SHP77 treated with DMSO at 0.1 percent for 48 hours (cell line): ENCODE data around the gene UGT1A8.
"Not testable (repeated sequence)": the region's sequence is repeated elsewhere in the genome, so short reads cannot be mapped to it uniquely, and the experiment has no call there.

ENCODE experiments used
- DNase-seq: peaks from one replicate; lab custom pipeline; 2025; lab: John Stamatoyannopoulos, UW

Gene UGT1A8

DNA sequence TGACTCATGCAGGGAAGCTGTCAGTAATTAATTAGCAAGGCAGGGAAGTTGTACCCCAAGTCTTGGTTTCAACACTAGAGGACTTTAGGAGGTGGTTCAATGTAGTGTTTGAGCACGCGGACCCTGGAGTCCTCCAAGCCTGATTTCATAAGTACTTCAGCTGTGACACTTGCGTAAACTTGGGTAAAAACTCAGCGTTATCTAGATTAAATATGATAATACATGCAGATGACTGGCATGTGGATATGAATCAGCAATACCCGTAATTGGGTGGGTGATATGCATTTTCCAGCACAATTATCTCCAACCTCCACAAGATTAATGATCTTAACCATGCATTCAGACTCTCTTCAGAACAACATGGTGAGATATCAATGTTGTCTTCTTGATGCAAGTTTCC lies 69.5 kb downstream of the UGT1A8 start:
- no peak for DNase-seq

DNA sequence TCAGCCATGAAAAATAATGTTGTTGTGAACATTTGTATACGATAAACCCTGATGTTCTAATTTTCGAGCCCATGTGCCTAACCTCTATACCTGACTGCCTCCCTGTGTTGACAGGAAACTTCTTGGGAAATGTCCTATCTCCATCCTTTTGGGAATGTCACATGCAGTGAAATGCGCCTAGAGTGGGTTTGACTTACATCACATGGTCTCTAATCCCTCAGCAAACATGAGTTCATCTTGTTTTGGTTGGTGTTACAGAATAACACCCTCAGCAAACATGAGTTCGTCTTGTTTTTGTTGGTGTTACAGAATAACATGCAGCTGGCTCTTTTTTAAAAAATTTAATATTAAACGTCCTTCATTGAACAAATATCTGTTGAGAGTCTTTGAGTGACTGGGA lies 70.9 kb downstream of the UGT1A8 start:
- DNase-seq = no peak

DNA sequence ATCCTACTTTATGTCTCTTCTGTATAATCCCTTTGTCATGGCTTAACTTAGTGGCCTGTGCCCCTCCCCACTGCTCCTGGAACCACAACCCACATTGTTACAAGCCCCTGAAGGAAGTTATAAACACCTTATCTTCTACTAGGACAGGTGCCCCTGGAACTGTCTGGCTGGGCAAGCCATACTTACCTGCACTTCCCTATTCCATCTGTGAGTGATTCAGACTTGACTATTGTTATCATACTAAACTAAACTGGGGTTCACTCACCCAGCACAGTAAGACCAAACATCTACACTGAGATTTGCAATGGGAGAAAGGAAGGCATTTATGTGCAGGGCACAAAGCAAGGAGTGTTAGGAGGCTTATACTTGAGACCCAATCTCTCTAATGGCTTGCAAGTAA lies 71.6 kb downstream of the UGT1A8 start:
- no peak for DNase-seq

DNA sequence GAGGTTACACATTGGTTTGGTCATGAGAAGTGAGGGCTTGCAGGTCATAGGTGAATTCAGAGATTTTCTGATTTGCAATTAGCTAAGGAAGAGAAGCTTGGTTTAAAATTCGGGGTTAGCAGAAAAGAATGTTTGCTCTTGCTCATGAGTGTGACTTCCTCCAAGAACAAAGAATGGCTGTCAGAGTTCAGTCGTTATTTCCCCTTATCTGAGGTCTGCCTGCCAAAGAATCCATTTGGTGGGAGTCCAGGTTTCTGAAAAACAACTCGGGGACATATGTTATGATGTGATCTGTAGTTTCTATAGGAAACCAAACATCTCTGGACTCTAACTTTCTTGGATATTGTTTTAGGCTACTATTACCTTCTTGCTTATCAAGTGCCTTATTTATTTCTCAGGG lies 72.1 kb downstream of the UGT1A8 start:
- no peak for DNase-seq

DNA sequence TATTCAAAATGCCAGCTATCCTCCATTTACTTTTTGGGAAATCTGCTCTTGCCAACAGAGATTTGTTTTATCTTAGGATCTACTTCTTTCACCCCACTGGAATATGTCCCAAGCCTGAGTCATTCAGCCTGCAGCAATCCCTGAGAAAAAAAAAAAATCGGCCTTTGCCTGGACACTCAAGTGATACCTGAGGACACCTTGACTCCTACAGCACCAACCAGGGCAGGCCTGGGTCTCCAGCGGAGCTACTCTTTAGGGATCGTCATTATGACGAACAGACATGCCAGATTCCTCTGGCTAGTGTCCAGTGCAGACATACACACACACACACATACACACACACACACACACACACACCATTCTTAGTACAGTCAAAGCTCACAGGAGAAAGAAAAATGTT lies 73.0 kb downstream of the UGT1A8 start:
- DNase-seq = no peak

DNA sequence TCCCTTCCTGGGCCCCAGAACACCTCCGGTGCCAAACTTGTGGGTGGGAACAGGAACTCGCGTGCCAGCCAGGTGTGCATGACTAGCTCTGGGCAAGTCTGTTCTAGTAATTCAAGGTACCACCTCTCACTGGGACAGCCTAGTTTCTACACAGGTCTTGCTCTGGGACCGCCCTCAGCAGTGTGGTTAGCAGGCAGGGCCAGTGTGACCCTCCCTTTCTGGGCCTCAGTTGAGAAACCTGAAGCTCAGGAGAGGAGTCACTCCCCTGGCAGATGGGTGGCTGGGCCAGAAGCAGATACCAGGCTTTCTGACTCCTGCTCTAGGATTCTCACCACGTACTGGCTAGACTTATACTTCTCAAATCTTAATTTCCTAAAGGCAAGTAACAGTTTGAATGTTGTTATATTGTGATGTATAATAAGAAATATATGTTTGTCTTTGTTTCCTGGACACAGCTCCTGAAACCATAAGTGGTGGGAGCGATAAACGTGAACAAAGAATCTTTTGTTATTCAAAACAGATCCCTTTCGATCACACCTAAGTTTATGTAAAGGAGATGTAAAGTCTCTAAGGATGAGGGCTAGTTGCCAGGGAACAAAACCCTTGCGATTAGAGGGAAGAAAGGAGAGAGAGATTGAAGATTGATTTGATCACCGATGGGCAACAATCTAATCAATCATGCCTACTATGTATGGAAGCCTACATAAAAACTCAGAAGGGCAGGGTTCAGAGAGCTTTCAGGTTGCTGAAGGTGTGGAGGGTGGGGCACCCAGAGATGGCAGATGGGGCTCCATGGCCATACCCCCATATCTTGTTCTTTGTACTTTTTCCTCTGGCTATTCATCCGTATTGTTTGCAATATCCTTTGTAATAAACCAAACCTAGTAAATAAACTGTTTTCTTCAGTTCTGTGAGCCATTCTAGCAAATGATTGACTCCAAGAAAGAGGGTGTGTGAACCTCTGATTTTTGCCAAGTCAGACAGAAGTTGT lies 74.3 kb downstream of the UGT1A8 start:
- no peak for DNase-seq

DNA sequence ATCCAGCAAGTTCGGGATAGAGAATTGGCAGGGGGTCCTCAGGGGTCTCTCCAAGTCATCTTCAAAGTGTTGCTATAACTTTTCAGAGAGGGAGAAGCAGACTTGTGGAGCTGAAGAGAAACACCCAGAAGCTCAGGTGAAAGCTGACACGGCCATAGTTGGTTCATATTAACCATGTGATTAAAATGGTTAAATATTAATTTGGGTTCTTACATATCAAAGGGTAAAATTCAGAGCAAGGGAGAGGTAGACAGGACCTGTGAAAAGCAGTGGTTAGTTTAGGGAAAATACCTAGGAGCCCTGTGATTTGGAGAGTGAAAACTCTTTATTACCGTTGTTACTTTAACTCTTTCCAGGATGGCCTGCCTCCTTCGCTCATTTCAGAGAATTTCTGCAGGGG lies 75.2 kb downstream of the UGT1A8 start, which contains the start of gene UGT1A6:
TSS of gene UGT1A6 (plus strand) at position 243 of the 400 bp plus-strand sequence. CDS start at position 358, 115 bp downstream.
- no peak for DNase-seq

DNA sequence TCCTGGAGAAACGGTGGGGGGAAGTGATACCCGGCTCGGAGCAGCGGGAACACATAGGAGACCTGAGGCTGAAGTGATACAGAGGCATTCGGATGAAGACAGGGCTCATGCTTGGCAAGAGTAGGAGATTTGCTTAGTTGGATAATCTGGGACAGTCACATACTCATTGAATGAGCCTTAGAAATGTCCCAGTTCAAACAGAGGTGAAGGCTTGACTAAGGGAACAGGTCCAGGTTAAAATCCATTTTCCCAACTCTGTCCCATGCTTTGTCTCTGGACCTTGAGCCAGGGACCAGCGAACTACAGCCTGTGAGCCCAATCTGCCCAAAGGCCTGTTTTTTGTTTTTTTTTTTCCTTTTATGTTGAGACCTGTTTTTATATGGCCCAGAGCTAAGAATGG lies 76.5 kb downstream of the UGT1A8 start:
- DNase-seq = no peak

DNA sequence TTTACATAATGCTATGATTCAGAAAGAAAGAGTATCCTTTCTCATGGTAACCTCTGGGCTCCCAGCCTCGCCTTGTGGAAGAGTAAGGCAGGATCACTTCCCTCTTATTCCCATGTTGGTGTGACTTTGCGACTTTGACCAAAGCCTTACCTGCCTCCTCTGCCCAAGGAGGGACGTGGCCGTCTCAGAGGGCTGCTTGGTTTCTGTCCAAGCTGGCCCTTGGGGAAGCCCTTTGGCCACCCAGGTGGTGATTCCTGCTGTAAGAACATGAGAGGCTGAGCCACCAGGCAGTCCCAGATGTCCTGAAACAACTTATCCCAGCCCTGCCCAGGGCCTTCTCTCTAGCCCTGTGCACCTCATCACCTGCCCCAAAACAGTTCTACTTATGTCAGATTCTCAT lies 81.3 kb downstream of the UGT1A8 start:
- no peak for DNase-seq

DNA sequence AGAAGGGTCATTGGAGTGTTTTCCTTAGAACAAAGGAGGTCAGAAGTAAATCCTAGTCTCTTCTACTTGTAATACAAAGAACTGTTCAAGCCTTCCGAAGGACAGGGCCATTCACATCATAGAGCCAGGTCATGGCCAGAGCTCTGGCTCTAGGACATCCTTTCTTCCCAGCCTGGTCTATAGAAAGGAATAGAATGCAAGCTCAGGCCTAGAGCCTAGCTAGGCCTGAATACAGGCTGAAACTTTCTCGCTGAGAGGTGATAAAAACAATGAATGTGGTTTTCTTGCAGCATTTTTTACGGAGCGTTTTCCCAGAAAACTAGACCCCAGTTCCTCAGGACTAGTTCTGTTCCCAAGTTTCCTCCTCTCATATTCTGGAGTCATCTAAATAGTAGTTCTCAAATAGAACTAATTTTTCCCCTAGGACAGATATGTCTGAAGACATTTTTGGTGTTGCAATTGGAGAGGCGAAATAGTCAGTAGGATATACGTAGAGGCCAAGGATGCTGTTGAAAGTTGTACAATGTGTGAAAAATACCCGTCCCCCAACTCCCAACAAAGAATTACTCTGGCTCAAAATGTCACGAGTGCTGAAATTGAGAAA lies 82.1 kb downstream of the UGT1A8 start:
- DNase-seq = no peak

DNA sequence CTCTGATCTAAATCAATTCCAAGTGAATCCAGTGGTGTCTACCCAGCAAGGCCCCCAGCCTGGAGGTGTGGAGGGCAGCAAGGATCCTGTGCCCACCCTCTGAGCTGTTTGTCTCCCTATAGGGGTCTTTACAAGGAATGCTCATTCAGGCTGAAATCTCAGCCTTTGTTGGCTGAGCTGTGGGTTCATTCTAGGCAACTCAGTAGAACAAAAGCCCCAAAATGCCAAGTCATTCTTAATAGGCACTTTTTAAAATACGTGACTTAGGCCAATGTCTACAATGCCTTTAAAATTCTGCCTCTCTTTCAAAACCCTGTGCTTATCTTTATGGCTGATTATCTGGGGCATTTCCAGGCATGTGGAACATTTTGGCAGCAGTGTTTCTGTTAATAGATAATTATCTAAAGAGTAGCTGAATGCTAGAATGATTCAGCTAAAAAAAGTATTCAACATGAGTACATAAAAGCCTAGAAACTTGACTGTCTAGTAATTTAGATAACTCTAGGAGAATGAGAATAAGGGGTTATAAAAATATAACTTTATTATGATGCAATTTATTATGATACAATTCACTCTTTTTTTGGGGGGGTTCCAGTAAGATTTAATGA lies 82.7 kb downstream of the UGT1A8 start:
- DNase-seq = no peak

DNA sequence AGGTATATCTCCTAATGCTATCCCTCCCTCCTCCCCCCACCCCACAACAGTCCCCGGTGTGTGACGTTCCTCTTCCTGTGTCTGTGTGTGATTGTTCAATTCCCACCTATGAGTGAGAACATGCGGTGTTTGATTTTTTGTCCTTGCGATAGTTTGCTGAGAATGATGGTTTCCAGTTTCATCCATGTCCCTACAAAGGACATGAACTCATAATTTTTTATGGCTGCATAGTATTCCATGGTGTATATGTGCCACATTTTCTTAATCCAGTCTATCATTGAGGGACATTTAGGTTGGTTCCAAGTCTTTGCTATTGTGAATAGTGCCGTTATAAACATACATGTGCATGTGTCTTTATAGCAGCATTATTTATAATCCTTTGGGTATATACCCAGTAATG lies 83.4 kb downstream of the UGT1A8 start:
- DNase-seq = not testable (repeated sequence)

DNA sequence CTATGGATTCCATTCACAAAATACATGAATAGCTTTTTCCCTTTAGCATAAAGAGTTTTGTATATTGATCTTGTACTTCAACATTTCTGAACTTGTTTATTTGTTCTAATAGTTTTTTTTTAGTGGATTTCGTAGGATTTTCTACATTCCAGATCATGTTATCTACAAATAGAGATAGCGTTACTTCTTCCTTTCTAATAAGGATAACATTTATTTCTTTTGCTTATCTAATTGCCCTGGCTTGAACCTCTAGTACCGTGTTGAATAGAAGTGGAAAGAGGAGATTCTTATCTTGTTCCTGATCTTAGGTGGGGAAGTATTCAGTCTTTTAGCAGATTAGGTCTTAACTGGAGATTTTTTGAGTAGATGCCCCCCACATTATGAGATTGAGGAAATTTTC lies 84.8 kb downstream of the UGT1A8 start:
- DNase-seq = no peak

DNA sequence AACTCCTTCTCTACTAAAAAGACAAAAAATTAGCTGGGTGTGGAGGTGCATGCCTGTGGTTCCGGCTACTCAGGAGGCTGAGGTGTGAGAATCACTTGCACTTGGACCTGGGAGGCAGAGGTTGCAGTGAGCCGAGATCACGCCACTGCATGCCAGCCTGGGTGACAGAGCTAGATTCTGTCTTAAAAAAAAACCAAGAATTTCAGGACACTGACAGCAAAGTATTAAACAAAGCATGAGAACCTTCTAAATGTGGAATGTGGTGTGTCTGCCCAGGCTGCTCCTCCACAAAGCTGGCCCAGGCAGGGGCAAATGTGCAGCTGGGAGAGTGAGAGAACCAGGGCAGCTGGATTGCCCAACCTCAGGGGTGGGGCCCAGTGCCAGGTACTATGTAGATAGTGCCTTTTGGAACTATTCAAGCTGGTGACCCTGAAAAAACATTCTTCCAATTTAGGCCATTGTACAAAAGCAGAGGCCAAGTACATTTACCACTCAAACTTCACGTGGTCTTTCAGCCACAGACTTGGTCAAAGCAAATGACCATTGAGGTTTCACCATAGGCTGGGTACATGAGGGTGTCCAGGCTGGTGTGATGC lies 88.6 kb downstream of the UGT1A8 start:
- DNase-seq = no peak

DNA sequence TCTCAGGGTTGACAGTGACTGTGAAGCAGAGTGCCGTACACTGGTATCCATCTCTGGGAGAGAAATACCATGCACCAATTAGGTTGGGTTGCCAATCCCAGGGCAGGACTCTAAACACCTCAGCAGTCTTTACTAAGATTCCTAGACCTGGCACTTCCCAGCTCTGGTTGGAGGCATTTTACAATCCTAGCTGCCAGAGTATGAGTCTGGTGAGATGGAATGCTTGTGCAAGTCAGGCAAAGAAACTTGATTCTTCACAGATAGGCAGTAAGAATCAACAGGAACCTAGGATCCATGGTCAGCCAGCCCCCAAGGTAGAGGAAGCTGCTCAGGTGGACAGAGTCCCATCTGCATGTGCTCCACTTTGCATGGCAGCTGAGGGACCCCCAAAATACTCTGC lies 89.3 kb downstream of the UGT1A8 start:
- DNase-seq = no peak

DNA sequence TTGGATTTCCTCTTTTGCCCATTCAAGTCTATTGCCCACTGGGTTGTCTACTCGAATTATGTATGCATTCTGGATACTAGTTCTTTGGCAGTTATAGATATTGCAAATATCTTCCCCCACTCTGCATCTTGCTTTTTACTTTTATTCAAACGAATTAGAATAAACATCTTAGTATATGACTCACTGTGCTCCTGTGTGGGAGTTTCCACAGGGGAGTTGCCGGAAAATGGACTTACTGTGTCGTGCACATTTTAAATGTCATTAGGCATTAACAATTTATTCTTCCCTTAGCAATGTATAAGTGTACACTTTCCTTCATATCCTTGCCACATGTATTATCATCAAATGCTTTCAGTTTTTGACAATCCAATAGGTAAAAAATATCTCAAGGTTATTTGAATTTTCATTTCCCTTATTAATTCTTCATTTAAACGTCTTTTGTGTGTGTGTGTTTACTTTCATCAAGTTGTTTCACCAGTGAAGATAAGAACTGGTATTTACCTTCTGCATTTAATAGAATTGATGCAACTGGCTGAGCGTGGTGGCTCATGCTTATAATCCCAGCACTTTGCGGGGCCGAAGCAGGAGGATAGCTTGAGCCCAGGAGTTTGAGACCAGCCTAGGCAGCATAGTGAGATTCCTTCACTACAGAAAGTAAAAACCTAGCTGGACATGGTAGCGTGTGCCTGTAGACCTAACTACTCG lies 90.7 kb downstream of the UGT1A8 start:
- no peak for DNase-seq

DNA sequence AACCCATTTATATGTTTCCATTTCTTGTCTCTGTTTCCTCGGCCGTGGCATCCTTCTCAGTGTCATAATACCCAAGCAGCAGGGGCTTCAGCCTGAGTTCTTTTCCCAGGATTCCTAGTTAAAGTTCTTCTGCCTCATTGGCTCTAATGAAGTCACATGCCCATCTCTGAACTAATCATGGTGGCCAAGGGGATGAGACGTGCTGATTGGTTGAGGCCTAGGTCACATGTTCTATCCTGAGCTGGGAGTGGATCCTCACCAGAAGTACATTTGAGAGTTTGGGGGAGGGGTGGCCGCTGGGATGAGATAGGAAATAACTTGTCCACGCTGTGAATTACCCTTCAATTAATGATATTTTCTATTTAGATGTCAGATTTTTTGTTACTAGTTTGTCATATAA lies 91.5 kb downstream of the UGT1A8 start:
- no peak for DNase-seq

DNA sequence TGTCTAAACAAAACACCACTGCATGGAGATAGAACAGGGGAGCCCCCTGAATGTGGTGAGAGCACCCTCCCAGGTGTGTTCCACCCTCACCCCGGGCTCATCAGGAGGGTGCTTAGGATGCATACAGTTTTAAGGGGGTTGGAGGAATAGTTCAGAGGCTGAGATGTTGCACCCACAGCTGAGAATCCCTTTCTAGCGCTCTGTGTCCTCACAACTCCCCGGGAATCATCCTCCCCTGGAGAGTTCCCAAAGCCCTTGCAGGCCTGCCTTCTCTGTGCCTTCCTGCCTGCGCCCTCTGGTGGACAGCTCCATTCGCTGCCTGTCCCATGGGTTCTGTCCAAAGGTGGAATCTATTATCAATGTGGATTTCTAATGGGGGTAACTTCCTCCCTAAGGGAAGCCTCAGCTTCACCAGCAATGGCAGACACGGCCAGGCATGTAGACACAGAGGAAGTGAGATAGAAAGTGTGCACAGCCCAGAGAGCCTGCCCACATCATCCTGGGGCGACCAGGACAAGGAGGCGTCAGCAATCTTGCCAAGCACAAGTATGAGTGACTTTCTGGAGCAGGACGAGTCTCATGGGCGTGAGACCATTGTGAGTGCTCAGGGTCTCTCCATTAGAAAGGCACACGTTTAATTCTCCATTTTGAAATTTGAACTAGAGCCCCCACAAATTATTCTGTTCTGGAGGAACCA lies 94.0 kb downstream of the UGT1A8 start:
- DNase-seq = peak; percentile 25

DNA sequence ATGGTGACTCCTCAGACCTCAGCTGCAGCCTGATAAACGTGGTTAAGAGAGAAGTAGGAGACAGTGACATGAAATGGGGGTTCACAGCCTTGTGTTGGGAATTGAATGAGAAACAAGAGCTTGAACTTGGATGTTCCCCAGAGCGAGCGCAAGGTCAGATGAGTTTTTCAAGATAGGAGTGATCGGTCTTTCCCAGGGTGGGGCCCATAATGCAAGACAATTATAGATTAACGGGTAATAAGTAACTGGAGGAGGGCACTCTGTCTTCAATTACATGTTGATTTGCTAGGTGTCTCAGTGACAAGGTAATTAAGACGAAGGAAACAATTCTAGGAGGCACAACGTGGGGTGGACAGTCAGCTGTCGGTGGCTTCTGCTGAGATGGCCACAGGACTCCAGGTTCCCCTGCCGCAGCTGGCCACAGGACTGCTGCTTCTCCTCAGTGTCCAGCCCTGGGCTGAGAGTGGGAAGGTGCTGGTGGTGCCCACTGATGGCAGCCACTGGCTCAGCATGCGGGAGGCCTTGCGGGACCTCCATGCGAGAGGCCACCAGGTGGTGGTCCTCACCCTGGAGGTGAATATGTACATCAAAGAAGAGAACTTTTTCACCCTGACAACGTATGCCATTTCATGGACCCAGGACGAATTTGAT lies 95.3 kb downstream of the UGT1A8 start, which contains the start of gene UGT1A5:
TSS of gene UGT1A5 (plus strand) at position 297 of the 651 bp plus-strand sequence. CDS start at position 382, 85 bp downstream.
- no peak for DNase-seq

DNA sequence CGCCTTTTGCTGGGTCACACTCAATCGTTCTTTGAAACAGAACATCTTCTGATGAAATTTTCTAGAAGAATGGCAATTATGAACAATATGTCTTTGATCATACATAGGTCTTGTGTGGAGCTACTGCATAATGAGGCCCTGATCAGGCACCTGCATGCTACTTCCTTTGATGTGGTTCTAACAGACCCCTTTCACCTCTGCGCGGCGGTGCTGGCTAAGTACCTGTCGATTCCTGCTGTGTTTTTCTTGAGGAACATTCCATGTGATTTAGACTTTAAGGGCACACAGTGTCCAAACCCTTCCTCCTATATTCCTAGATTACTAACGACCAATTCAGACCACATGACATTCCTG lies 95.8 kb downstream of the UGT1A8 start:
- no peak for DNase-seq

DNA sequence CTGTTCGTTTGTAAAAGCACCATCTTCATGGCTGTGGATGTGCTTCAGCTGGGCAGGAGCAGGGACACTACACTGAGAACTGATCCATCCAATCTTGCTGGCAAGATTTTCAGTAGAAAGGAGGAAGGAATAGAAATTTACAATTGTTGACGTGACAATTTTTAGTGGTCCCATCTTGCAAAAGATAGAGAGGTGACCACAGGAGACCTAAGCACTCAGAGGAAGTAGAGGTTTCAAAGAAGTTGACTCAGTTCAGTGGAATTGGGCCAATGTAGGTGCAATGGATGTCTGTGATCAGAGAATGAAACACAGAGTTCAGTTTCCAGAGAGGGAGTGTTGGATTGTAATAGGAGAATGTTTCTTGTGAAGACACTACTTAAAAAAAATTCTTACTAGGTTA lies 96.7 kb downstream of the UGT1A8 start:
- no peak for DNase-seq
